Measurements from ENCODE around the gene PDHB.

PDHB gene

DNA sequence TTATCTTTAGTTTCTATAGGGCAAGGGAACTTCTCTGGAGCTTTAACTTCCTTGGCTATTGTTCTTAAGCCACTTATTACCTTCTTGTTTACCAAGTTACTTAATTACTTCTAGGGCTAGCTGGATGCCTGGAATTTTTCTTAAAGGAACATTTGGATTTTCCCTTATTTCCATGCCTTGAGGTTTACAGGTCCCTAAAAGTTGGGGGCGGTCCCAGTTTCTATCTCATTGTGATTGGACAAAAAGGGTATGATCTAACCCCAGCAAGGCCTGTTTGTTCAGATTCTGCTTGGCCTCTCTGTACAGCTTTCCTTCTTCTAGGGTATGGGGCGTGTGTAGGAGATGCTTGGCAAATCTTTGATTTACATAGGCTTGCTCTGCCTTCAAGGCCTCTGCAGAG lies 17.4 kb downstream of the PDHB start:
- Histone ChIP-seq H3K27me3 (ENCODE audit: control insufficient read depth, insufficient read depth, low read length) (no peaks in the 10 kb centered on the region), H3K27ac (ENCODE audit: low read length) (no peak overlapping the region), H3K4me1 (ENCODE audit: control insufficient read depth, low read depth, low read length) (peaks cover 8% of the 10 kb centered on the region), H3K4me3 (ENCODE audit: low read length) (no peak overlapping the region), H3K36me3 (ENCODE audit: control insufficient read depth, low read depth, low read length) (peaks cover 8% of the 10 kb centered on the region), H3K9me3 (ENCODE audit: control insufficient read depth, low read depth, low read length) (no peaks in the 10 kb centered on the region), H3K9ac (ENCODE audit: low read length) (no peak overlapping the region)

DNA sequence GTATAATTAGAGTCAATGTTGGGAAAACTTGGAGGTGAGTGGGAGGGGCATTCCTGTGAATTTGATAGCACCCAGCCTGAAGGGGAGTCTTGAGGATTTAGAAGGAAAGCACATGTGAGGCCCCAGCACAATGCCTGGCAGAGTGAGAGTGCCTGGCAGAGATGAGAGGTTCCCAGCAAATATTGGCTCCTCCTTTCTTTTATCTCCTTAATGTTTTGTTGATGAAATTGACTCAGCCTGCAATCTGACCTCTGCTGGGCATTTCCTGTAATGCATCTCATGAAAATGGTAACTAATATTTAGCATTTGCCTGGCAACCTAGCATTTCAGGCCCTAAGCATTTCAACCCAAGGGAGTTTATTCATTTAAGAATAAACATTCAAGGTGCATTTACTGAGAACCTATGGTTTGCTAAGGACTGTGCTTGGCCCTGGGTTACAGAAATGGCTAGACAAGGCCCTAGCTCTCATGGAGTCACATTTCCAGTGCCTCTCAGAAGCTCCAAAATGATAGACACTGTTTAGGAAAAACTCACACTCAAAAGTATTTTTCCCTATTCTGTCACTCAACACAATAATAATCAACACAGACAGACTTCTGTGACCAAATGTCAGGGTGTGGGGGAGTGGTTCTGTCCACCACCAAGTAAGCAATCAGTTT lies 19.0 kb downstream of the PDHB start:
- H3K27ac ChIP-seq (ENCODE audit: low read length), result no peak overlapping the region
- H3K9me3 ChIP-seq (ENCODE audit: control insufficient read depth, low read depth, low read length), result no peaks in the 10 kb centered on the region
- H3K27me3 ChIP-seq (ENCODE audit: control insufficient read depth, insufficient read depth, low read length), result no peaks in the 10 kb centered on the region
- peaks cover 8% of the 10 kb centered on the region for H3K4me1 ChIP-seq (ENCODE audit: control insufficient read depth, low read depth, low read length)
- no peak overlapping the region for H3K4me3 ChIP-seq (ENCODE audit: low read length)
- no peak overlapping the region for H3K9ac ChIP-seq (ENCODE audit: low read length)
- no peaks in the 10 kb centered on the region for H3K36me3 ChIP-seq (ENCODE audit: control insufficient read depth, low read depth, low read length)

DNA sequence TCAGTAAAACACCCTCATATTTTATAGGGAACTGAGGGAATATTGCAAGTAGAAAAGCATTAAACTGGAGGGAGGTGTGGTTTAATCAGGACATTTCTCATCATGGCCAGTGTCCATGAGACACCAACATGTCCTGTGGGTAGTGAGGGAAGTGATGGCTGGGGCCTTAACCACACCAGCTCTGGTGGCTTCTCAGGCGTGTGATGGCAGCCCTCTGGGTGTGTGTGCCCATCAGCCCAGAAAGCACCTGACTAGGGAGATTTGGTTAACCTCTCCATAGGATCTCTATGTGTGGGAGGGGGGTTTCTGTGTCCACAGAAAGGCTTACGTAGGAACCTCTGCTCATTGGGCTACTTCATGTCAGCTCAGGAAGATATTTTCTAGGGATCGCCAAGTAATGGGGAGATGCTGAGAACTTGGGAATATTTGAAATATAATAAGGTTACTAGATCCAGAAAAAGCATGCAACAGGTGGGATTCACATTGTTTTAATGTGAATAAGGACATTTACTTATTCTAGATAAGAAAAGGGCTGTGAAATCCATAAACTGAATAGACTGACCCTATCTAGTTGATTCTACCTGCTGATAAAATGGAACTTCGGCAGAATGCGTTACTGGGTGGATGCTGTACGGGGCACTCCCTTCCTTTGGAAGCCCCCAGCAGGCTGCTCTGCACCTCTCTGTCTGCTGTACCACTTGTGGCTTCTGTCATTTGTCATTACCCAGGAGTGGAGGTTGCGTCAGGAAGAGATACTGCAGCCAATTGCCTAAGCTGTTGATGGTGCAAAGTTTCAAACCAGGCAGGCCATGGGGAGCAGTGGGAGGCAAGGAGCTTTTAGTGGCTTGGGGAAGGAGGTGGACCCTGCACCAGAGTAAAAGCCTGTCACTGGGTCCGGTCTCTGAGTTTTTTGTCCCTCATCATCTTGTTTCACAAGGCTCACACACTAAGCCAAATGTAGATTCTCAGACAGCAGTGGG lies 21.5 kb downstream of the PDHB start:
- no peaks in the 10 kb centered on the region for H3K36me3 ChIP-seq (ENCODE audit: control insufficient read depth, low read depth, low read length)
- H3K9me3 ChIP-seq (ENCODE audit: control insufficient read depth, low read depth, low read length), result no peaks in the 10 kb centered on the region

DNA sequence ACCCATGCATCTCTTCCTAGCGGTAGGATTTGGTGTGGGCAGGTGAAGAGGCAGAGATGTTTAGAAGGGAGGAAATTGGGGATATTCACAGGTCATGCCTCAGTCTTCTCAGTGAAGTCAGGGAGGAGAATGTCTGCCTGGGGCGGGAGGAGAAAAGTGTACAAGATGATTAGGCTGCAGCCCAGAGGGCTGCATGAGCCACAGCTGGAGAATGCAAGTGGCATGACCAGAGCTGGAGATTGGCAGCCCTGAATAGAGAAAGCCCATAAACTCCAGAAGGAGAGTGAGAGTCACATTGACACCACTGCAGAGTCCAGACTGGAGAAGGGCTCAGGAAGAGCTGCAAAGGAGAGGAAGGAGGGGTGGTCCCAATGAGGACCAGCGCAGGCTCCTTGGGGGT lies 22.6 kb downstream of the PDHB start:
- no peaks in the 10 kb centered on the region for H3K36me3 ChIP-seq (ENCODE audit: control insufficient read depth, low read depth, low read length)

More for the DNA sequence above, 21.5 kb downstream of the PDHB start:
- Histone ChIP-seq H3K9ac (ENCODE audit: low read length) (no peak overlapping the region), H3K4me1 (ENCODE audit: control insufficient read depth, low read depth, low read length) (peaks cover 8% of the 10 kb centered on the region), H3K27me3 (ENCODE audit: control insufficient read depth, insufficient read depth, low read length) (no peaks in the 10 kb centered on the region), H3K4me3 (ENCODE audit: low read length) (no peak overlapping the region), H3K27ac (ENCODE audit: low read length) (no peak overlapping the region)

DNA sequence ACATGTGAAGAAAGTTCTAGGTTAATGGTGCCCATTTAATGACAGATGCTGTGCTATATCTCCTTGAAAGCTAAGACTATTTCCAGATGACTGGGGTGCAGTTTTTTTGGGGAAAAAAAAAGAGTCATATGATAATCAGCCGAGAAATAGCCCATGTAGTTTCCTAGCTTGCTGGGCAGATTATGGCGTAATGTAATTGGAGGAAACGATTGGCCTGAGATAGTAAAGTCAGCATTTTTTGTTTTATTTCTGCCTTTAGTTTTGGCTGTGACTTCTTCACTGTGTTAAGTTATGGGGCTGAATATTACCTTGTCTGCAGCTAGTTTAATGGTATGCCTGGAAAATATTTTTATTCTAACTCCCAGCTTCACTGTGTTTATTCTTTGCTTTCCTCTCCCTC lies 24.0 kb downstream of the PDHB start:
- no peak overlapping the region for H3K4me3 ChIP-seq (ENCODE audit: low read length)
- peaks cover 4% of the 10 kb centered on the region for H3K4me1 ChIP-seq (ENCODE audit: control insufficient read depth, low read depth, low read length)
- no peak overlapping the region for H3K27ac ChIP-seq (ENCODE audit: low read length)
- H3K9ac ChIP-seq (ENCODE audit: low read length), result no peak overlapping the region
- H3K27me3 ChIP-seq (ENCODE audit: control insufficient read depth, insufficient read depth, low read length), result no peaks in the 10 kb centered on the region
- no peaks in the 10 kb centered on the region for H3K9me3 ChIP-seq (ENCODE audit: control insufficient read depth, low read depth, low read length)
- H3K36me3 ChIP-seq (ENCODE audit: control insufficient read depth, low read depth, low read length), result no peaks in the 10 kb centered on the region

More for the DNA sequence above, 22.6 kb downstream of the PDHB start:
- Histone ChIP-seq H3K4me3 (ENCODE audit: low read length) (no peak overlapping the region), H3K9ac (ENCODE audit: low read length) (no peak overlapping the region), H3K9me3 (ENCODE audit: control insufficient read depth, low read depth, low read length) (no peaks in the 10 kb centered on the region), H3K4me1 (ENCODE audit: control insufficient read depth, low read depth, low read length) (peaks cover 6% of the 10 kb centered on the region), H3K27ac (ENCODE audit: low read length) (no peak overlapping the region), H3K27me3 (ENCODE audit: control insufficient read depth, insufficient read depth, low read length) (no peaks in the 10 kb centered on the region)

DNA sequence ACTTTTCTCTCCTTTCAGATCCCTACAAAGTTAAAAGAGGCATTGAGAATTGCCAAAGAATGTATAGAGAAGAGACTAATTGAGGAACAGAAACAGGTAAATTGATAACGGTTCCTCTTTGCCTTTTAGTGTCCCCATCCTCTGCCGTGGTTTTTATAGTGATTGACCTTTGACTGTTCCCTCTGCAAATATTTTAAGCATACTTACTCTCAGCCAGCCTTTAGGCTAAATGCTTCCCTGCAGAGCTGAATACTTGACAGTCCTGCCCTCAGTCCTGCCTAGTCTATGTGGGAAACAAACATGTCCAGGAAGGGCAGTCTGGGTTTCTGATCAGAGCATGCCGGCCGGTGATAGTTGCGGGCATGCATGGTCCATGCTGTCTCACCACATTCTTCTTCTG lies 24.7 kb downstream of the PDHB start:
- H3K4me1 ChIP-seq (ENCODE audit: control insufficient read depth, low read depth, low read length), result peaks cover 9% of the 10 kb centered on the region
- no peak overlapping the region for H3K27ac ChIP-seq (ENCODE audit: low read length)
- H3K4me3 ChIP-seq (ENCODE audit: low read length), result no peak overlapping the region
- no peaks in the 10 kb centered on the region for H3K9me3 ChIP-seq (ENCODE audit: control insufficient read depth, low read depth, low read length)
- no peaks in the 10 kb centered on the region for H3K27me3 ChIP-seq (ENCODE audit: control insufficient read depth, insufficient read depth, low read length)
- no peaks in the 10 kb centered on the region for H3K36me3 ChIP-seq (ENCODE audit: control insufficient read depth, low read depth, low read length)
- no peak overlapping the region for H3K9ac ChIP-seq (ENCODE audit: low read length)

DNA sequence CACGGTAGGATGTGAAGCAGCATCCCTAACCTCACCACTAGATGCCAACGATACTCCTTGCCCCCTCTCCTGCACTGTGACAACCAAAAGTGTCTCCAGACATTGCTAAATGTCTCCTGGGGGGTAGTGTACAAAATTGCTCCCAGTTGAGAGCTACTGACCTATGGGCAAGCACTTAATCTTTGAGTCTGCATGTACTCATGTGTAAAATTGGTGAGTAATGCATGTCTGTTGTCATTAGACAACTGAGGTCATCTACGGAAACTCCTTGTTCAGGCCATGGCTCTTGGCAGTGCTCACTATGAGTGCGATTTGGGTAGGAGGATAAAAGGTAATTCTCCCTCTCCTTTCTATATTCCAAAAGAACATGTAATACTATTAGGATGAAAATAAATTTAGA lies 29.2 kb downstream of the PDHB start:
- H3K9ac ChIP-seq (ENCODE audit: low read length), result no peak overlapping the region
- no peaks in the 10 kb centered on the region for H3K36me3 ChIP-seq (ENCODE audit: control insufficient read depth, low read depth, low read length)
- no peaks in the 10 kb centered on the region for H3K27me3 ChIP-seq (ENCODE audit: control insufficient read depth, insufficient read depth, low read length)
- no peak overlapping the region for H3K4me3 ChIP-seq (ENCODE audit: low read length)
- no peaks in the 10 kb centered on the region for H3K9me3 ChIP-seq (ENCODE audit: control insufficient read depth, low read depth, low read length)
- H3K4me1 ChIP-seq (ENCODE audit: control insufficient read depth, low read depth, low read length), result peaks cover 13% of the 10 kb centered on the region
- H3K27ac ChIP-seq (ENCODE audit: low read length), result no peak overlapping the region

DNA sequence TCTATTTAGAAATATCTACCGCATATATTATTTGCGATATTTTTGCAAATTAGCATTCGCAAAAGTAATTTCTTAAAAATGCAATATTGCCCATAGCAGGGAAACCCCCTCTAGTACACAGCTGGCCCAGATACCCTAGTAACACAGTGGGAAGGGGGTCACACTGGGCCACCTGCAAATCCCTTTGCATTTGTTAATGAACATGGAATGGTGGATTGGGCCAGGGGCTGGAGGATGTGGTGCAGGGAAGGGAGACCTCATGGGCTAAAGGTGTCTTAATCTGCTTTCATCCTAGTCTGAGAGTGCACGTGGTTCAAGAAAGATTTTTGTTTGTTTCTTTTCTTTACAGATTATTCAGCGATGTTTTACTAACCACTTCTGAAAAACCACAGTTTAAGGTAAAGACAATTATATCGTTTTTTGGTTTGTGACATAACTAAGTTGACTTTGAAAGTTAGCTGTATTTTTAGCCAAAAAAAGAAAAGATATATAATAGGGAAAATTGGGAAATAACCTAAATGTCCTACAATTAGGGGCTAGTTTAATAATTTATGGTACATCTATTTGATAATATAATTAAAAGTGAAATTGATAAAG lies 30.0 kb downstream of the PDHB start:
- no peak overlapping the region for H3K4me3 ChIP-seq (ENCODE audit: low read length)
- no peaks in the 10 kb centered on the region for H3K9me3 ChIP-seq (ENCODE audit: control insufficient read depth, low read depth, low read length)
- peaks cover 13% of the 10 kb centered on the region for H3K4me1 ChIP-seq (ENCODE audit: control insufficient read depth, low read depth, low read length)
- no peaks in the 10 kb centered on the region for H3K36me3 ChIP-seq (ENCODE audit: control insufficient read depth, low read depth, low read length)
- H3K27me3 ChIP-seq (ENCODE audit: control insufficient read depth, insufficient read depth, low read length), result no peaks in the 10 kb centered on the region
- H3K27ac ChIP-seq (ENCODE audit: low read length), result no peak overlapping the region
- H3K9ac ChIP-seq (ENCODE audit: low read length), result no peak overlapping the region

DNA sequence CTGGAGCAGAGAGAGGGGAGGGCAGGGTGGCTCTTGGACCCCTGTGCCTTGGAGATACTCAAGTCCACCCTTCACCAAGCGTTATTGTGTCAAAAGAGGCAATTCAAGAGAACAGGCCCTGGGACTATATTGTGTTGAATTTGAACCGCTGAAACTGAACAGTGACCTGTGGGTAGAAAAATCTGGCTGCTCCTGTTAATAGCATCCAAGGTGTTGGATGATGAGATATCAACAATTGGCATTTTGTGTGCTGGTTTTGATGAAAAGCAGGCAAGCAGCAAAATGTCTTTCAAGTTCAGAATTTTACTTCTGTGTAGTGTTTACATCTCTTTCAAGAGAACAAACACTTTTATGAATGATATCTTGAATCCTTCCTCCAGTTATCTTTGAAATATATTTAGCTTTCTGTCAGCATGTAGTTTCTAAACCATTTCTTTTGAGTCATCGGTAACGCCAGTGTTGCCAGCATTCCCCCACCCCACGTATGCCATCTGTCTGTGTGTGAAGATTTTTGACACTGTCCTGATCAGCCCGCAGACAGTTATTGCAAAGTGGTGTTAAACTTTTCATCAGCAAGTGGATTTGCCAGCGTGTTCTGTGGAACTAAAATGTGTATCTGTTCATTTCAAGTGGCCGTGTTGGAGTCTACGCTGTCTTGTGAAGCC lies 34.8 kb downstream of the PDHB start:
- Histone ChIP-seq H3K36me3 (ENCODE audit: control insufficient read depth, low read depth, low read length) (no peaks in the 10 kb centered on the region), H3K27me3 (ENCODE audit: control insufficient read depth, insufficient read depth, low read length) (no peaks in the 10 kb centered on the region), H3K27ac (ENCODE audit: low read length) (no peak overlapping the region), H3K4me3 (ENCODE audit: low read length) (no peak overlapping the region), H3K4me1 (ENCODE audit: control insufficient read depth, low read depth, low read length) (peaks cover 21% of the 10 kb centered on the region), H3K9me3 (ENCODE audit: control insufficient read depth, low read depth, low read length) (no peaks in the 10 kb centered on the region), H3K9ac (ENCODE audit: low read length) (no peak overlapping the region)

DNA sequence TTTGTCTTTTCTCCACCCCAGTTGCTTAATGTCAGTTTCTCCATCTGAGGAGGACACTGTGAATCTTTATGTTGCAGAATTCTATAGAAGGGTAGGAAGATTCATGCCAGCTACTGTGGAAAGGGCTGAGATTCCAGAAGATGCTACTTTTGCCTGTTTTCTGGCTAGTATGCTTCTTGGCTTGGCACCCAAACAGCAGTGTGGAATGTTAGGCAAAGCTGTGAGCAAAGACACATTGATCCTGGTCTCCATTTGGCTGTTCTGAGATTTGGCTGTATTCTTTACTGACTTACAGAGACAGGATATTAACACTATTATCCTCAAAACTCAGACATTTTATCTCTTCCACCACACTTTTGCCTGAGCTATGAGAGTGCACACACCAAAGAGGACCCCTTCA lies 39.3 kb downstream of the PDHB start:
- Histone ChIP-seq H3K27ac (ENCODE audit: low read length) (no peak overlapping the region), H3K4me3 (ENCODE audit: low read length) (no peak overlapping the region), H3K9ac (ENCODE audit: low read length) (no peak overlapping the region), H3K27me3 (ENCODE audit: control insufficient read depth, insufficient read depth, low read length) (no peaks in the 10 kb centered on the region), H3K9me3 (ENCODE audit: control insufficient read depth, low read depth, low read length) (no peaks in the 10 kb centered on the region), H3K36me3 (ENCODE audit: control insufficient read depth, low read depth, low read length) (no peaks in the 10 kb centered on the region), H3K4me1 (ENCODE audit: control insufficient read depth, low read depth, low read length) (peaks cover 15% of the 10 kb centered on the region)

DNA sequence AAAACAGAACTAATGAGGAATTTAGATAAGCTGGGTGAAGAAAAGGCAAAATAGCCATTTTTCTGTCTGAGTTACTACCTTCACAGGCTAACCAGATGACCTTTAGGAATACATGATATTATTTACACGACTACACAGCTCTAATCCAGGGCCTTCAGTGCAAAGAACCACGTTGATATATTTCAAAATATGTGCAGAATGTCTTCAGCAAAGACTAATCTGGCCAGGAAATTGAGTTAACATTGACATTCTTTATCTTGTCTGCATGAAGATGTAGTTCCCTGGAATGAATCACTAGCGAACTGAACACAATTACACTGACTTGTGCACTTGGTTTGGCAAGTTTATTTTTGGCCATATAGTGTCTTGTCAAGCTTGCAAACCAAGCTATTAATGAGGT lies 41.5 kb downstream of the PDHB start:
- no peak overlapping the region for H3K9ac ChIP-seq (ENCODE audit: low read length)

More for the DNA sequence above, 41.5 kb downstream of the PDHB start:
- H3K9me3 ChIP-seq (ENCODE audit: control insufficient read depth, low read depth, low read length), result no peaks in the 10 kb centered on the region
- no peaks in the 10 kb centered on the region for H3K27me3 ChIP-seq (ENCODE audit: control insufficient read depth, insufficient read depth, low read length)
- no peak overlapping the region for H3K27ac ChIP-seq (ENCODE audit: low read length)
- H3K36me3 ChIP-seq (ENCODE audit: control insufficient read depth, low read depth, low read length), result no peaks in the 10 kb centered on the region
- no peak overlapping the region for H3K4me3 ChIP-seq (ENCODE audit: low read length)
- peaks cover 20% of the 10 kb centered on the region for H3K4me1 ChIP-seq (ENCODE audit: control insufficient read depth, low read depth, low read length)

Measured in iPS-18a (cell line).